ENCODE measurements around the gene NT5DC2.

NT5DC2 gene

DNA sequence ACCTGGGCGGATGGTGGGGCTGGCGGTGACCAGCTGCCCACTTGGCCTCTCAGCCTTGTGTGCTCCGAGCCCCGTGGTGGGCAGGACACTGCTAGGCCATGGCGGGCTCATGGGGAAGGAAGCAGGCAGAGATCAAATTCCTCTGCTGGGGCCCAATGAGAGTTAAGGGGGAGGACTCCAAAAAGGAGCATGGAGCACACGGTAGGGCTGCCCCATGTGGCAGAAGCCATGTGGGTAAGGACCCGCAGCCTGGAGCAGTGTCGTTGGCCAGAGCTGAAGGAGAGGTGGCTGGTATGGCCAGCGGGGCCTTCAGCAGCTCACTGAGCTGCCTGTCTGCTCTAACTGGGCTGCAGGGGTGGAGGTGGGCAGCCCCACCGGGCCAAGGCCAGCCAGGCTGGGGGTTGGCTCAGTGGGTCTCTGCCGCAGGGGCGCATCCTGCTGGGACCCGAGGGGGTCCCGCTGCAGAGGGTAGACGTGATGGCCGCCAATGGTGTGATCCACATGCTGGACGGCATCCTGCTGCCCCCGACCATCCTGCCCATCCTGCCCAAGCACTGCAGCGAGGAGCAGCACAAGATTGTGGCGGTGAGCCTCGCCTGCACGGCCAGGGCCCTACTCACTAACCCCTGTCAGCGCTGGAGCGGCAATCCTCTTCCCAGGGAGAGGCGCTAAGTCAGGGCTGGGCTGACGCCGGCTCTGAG is 27.2 kb downstream of the NT5DC2 start:
- no peak for DNase-seq

DNA sequence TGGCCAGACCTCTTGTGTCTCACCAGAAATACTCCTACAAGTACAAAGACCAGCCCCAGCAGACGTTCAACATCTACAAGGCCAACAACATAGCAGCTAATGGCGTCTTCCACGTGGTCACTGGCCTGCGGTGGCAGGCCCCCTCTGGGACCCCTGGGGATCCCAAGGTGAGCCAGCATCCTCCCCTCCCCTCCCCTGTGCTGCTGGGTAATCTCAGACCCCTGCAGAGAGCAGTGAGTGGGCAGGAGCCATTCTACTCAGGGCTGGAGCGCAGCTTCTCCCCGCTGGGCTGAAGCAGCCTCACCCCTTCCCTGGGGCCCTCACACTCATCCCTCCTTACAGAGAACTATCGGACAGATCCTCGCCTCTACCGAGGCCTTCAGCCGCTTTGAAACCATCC is 28.7 kb downstream of the NT5DC2 start:
- no peak for DNase-seq

DNA sequence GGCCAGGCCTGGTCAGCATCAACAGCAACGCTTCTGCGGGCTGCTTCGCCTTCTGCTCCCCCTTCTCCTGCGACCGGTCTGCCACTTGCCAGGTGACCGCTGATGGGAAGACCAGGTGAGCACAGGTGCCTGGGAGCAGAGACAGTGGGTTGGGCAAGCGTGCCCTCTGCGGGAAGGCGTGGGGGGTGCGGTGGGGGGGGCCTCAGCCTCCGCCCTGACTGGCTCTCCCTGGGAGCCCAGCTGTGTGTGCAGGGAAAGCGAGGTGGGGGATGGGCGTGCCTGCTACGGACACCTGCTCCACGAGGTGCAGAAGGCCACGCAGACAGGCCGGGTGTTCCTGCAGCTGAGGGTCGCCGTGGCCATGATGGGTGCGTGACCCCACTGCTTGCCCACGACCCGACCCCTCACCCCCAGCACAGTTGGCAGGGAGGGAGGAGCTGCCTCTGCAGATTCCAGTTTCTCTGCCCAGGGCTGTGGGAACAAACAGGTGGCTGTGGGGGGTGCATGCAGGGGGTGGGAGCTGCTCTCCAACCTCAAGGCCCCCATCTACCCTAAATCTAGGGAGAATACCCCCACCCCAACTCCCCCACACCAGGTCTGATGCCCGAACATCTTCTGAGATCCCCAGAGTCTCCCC is 29.8 kb downstream of the NT5DC2 start:
- no peak for DNase-seq

DNA sequence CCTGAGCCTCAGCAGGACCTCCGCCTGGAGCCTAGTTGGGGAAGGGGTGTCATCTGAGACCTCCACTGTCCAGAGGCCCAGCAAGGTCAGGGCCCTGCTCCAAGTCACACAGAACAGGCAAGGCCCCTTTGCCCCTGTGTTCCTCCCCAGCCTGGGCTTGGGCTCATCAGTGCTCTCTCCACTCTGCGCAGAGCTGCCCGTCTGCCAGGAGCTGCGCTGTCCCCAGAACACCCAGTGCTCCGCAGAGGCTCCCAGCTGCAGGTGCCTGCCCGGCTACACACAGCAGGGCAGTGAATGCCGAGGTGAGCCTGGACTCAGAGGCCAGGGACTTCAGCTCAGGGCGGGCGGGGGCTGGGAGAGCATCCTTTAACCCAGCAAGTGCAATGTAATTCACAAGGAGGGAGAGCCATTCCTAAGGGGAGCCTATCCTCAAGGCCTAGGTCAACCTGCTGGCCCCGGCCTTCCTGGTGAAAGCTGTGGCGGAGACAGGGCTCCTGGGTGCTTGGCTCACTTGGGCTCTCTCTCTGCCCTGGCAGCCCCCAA is 30.8 kb downstream of the NT5DC2 start:
- DNase-seq = no peak

DNA sequence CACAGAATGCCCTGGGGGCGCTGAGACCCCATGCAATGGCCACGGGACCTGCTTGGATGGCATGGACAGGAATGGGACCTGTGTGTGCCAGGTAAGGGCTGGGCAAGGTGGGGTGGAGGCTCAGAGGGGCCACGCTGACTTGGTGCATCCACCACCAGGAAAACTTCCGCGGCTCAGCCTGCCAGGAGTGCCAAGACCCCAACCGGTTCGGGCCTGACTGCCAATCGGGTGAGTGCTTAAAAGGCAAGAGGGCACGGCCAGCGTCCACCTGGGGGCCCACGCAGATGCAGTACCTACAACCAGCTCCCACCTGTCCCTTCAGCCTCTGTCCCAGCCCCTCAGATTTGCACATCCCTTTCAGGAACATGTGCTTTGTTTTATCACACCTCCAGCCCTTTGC is 31.7 kb downstream of the NT5DC2 start:
- no peak for DNase-seq

DNA sequence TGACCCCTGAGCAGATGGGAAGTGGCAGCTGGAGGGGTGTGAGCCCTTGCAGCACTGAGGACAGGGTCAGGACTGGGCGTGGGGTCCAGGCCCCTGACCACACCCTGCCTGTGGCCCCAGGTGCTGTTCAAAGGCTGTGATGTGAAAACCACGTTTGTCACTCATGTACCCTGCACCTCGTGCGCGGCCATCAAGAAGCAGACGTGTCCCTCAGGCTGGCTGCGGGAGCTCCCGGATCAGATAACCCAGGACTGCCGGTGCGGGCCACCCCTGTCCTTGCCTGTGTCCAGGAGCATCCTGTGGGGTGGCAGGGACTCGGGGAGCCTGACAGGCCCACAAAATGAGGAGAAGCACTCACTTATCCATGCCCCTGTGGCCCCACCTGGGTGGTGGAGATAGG is 32.6 kb downstream of the NT5DC2 start:
- DNase-seq = no peak

DNA sequence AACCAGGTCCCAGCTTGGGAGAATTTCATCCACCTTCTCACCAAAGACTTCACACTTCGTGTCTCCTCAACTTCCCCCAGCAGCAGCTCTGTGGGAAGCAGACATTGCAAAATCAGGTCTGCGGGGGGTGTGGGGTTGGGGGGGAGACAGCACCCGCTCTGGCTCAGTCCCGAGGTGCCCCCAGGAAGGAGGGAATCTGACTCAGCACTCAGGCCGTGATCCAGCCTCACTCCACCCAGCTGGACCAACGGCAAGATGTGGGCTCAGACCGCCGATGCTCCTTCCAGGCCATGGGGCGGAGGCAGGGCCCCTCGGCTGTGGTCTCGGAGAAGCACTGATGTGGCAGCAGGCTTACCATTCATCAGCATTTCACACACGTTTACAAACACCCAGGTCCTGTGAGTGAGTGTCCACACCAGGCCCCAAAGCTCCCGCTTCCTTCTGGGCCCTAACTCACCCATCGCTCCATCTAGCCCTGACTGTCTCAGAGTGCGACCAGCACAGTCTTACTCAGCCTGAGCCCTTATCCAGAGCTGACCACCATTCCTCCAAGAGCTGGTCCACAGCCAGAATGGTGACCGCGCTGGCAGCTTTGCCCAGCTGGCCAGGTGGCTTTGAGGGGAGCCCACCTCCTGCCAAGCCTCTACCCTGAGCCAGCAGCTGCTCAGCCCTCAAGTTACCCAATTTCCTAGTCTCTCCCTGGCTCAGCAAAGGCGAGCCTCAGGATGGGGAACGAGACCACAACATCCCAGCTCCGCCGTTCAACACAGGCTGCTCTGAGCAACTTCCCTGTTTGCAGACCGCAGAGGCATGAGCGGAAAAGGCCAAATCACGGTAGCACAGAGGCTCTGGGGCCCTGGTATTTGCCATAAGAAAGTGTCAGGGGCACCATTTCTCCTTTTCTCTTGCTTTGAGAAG is 35.3 kb downstream of the NT5DC2 start:
- no peak for DNase-seq

DNA sequence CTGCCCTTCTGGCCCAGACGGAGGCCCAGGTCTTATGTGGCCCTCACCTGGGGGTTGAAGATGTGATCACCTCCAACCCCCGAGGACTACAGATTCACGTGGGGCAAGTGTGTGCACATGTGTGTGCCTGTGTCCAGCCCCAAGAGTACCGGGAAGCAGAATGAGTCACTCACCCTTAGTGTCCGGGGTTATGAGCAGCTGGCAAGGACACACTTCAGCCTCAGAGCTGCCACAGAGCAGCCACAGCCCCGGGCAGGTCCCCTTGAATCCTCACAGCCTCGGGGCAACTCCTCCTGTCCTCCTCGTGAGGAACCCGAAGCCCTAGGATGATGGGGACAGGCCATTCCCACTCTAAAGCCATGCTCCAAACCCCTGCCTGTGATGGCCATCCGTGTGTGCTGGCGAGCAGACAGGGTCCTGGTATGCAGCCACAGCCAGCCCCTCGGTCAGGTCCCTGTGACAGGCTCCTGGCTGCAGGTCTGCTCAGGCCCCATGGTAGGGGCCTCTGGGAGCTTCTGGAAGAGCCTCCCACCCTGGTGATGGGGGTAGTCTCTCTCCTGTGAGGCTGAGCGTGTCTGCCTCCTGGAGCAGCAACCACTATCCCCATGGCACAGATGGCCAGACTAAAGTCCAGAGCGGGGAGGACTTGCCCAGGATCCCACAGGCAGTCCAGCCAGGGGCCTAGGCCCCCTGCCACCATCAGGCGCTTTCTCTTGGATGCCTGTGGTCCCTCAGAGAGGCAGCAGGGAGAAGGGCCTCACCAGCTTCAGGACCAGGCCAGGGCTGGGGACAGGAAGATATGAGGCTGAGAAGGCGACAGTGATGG is 37.7 kb downstream of the NT5DC2 start:
- no peak for DNase-seq

DNA sequence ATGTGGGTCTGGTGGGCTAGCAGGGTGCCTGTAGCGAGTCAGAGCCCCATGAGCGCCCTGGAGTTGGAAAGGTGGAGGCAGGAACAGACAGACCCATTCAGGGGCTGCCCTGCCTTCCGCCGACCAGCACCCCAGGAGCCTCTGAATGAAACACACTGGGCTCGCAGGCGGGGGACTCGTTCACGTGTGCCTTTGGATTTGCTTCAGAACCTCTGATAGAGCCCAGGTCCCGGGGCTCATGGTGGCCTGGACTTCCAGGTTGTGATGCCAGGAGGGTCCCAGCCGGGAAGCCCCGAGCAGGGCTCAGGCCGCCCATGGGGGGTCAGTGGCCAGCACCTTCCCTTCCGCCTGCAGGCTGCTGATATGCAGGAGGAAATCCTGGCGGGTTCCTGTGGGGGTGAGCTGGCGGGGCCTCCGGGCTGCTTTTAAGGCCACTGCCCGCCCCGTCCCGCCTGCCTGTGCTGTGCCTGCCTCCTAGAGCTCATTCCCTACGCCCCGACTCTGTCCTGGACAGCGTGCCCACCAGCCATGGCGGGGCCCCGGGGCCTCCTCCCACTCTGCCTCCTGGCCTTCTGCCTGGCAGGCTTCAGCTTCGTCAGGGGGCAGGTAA is 38.7 kb downstream of the NT5DC2 start, which contains the start of gene STAB1:
STAB1 (plus strand) TSS at position 453 of the 610 bp plus-strand sequence; CDS start at position 529, 76 bp downstream.
- DNase-seq = no peak

DNA sequence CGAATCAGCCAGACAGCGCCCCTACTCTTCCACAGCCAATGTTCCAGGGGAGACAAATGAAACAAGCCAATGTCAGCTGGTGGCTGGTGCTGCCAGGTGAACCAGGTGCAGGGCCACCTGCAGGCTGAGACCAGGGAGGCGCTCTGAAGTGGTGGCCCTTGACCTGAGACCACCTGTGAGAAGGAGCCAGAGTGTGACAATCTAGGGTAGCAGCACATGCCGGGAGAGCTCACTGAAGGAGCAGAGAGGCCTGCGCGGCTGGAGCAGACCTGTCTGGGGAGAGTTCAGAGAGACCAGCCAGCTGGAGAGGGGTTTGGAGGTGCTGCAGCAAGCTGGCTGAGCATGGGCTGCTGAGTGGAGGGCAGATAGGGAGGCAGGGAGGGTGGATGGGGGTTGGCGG is 39.2 kb downstream of the NT5DC2 start:
- no peak for DNase-seq

DNA sequence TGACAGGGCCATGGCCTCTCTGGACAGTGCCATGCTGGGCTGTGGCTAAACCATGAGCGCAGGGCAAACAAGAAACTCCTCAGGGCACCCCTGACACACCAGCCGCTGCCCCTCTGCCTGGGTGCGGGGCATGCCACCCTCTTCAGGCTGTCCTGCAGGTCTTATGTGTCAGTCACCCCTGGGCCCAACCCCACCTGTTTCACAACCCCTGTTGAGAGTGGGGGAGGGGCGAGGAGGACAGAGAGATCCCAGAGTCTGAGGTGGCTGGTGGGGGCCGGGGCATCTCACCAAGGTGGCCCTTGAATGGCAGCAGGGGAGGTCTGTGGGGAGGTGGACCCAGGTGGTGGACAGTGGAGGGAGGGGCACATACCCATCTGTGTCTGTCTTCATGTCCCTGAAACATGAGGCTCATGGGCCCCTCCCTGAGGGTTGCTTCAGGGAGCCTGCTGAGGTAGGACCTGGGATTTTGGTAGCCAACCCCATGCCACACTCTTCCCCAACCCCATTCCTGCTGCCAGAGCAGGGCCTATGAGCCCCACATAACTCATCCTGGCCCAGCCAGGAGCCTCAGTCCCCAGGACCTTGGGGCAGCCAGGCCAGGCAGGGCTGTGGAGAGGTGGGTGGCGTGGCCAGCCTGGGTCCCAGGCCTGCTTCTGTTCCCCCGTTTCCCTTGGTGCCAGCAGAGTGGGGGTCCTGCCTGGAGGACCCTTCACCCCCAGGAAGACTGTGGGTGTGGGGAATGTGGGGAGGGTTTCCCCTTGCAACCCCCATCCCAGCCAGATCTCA is 40.2 kb downstream of the NT5DC2 start:
- DNase-seq = no peak

DNA sequence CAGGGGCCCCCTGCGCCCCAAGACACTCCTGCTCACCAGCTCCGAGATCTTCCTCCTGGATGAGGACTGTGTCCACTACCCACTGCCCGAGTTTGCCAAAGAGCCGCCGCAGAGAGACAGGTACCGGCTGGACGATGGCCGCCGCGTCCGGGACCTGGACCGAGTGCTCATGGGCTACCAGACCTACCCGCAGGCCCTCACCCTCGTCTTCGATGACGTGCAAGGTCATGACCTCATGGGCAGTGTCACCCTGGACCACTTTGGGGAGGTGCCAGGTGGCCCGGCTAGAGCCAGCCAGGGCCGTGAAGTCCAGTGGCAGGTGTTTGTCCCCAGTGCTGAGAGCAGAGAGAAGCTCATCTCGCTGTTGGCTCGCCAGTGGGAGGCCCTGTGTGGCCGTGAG is 41.6 kb downstream of the NT5DC2 start:
- DNase-seq = no peak

DNA sequence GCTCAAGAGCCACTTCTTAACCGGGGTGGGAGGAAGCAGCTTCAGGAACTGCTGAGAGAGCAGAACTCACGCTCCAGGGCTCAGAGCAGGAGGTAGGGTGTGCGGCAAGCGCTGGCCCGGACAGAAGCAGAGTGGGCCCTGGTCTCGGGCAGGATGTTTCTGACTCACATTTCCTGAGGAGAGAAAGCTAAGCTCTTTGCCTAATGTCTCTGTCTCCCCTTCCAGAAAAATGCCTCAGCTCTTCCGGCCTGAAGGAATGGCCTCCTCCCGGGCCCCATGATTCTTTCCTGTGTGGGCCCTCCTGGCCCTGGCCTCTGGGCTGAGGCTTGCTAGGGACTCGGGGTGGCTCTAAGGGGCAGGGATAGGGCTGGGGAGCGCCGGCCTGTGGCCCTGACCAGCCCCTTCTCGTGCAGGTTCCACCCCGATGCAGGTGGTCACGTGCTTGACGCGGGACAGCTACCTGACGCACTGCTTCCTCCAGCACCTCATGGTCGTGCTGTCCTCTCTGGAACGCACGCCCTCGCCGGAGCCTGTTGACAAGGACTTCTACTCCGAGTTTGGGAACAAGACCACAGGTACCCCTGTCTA is 42.6 kb downstream of the NT5DC2 start:
- no peak for DNase-seq

DNA sequence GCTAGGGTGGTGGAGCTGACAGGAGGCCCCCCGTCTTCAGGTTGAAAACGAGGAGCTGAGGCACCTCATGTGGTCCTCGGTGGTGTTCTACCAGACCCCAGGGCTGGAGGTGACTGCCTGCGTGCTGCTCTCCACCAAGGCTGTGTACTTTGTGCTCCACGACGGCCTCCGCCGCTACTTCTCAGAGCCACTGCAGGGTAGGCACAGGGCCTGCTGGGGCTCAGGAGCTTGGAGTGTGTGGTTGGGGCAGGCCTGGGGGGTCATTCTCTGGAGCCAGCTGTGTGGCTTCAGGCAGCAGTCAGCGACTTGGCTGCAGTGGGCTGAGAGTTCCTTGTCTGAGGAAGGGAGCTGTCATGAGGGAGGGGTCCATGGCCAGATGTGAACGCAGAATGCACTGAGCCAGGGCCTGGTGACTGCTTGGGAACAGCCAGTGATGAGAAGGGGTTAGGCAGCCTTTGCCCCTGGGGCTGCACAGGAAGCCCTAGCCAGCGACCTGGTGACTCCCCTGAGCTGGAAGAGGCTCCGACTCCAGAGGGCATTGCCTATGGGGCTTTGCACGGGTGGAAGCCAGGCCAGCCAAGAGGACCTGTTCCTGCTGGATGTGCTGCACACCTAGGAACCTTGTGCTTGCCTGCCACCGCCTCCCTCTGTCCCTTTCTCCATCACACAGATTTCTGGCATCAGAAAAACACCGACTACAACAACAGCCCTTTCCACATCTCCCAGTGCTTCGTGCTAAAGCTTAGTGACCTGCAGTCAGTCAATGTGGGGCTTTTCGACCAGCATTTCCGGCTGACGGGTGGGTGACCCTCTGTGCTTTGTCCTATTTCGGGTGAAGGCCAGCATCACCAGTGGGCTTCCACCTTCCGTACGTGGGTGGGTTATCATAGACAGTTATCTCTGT is 43.4 kb downstream of the NT5DC2 start:
- DNase-seq = no peak

DNA sequence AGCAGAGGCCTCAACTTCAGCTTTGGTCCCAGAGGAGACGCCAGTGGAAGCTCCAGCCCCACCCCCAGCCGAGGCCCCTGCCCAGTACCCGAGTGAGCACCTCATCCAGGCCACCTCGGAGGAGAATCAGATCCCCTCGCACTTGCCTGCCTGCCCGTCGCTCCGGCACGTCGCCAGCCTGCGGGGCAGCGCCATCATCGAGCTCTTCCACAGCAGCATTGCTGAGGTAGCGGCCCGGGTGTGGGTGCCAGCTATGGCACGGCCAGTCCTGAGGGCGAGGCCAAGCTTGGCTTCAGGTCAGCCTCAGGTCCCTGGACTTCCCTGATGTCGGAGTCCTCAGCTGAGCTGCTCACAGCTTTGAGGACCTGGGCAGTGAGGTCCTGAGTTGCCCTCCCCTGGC is 44.2 kb downstream of the NT5DC2 start:
- no peak for DNase-seq

DNA sequence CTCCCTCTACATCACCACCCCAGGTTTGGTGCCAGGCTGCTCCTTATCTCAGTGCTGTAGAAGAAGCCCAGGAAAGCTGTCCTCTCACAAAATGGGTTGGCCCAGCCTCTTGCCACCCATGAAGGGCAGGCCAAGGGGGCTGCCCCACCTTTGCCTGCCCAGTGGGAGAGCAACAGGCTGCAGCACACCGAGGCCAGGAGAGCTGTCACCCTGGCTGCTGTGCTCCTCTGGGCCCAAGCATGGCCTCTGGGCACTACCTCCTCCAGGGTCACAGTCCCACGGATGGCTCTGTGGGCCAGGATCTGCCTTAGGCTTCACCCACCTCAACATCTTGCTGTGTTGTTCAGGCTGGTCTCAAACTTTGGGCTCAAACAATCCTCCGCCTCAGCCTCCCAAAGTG is 44.9 kb downstream of the NT5DC2 start:
- no peak for DNase-seq

DNA sequence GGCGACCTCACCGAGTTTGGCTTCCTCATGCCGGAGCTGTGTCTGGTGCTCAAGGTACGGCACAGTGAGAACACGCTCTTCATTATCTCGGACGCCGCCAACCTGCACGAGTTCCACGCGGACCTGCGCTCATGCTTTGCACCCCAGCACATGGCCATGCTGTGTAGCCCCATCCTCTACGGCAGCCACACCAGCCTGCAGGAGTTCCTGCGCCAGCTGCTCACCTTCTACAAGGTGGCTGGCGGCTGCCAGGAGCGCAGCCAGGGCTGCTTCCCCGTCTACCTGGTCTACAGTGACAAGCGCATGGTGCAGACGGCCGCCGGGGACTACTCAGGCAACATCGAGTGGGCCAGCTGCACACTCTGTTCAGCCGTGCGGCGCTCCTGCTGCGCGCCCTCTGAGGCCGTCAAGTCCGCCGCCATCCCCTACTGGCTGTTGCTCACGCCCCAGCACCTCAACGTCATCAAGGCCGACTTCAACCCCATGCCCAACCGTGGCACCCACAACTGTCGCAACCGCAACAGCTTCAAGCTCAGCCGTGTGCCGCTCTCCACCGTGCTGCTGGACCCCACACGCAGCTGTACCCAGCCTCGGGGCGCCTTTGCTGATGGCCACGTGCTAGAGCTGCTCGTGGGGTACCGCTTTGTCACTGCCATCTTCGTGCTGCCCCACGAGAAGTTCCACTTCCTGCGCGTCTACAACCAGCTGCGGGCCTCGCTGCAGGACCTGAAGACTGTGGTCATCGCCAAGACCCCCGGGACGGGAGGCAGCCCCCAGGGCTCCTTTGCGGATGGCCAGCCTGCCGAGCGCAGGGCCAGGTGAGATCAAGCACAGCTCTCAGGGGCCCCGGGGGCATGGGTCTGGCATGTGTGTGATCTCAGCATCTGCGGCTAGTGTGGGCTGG is 45.6 kb downstream of the NT5DC2 start:
- no peak for DNase-seq

DNA sequence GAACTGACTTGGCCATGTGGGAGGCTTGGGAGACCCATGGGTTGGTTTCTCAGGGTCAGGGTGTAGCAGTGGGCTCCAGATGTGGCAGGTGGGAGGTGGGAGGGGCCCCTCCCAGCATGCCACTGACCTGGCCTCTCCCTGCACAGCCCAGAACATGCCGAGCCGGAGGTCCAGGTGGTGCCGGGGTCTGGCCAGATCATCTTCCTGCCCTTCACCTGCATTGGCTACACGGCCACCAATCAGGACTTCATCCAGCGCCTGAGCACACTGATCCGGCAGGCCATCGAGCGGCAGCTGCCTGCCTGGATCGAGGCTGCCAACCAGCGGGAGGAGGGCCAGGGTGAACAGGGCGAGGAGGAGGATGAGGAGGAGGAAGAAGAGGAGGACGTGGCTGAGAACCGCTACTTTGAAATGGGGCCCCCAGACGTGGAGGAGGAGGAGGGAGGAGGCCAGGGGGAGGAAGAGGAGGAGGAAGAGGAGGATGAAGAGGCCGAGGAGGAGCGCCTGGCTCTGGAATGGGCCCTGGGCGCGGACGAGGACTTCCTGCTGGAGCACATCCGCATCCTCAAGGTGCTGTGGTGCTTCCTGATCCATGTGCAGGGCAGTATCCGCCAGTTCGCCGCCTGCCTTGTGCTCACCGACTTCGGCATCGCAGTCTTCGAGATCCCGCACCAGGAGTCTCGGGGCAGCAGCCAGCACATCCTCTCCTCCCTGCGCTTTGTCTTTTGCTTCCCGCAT is 46.4 kb downstream of the NT5DC2 start:
- DNase-seq = no peak

Measured in islet precursor cell (in vitro differentiated cells).